Measurements from ENCODE around the gene CFDP1.

Gene CFDP1

DNA sequence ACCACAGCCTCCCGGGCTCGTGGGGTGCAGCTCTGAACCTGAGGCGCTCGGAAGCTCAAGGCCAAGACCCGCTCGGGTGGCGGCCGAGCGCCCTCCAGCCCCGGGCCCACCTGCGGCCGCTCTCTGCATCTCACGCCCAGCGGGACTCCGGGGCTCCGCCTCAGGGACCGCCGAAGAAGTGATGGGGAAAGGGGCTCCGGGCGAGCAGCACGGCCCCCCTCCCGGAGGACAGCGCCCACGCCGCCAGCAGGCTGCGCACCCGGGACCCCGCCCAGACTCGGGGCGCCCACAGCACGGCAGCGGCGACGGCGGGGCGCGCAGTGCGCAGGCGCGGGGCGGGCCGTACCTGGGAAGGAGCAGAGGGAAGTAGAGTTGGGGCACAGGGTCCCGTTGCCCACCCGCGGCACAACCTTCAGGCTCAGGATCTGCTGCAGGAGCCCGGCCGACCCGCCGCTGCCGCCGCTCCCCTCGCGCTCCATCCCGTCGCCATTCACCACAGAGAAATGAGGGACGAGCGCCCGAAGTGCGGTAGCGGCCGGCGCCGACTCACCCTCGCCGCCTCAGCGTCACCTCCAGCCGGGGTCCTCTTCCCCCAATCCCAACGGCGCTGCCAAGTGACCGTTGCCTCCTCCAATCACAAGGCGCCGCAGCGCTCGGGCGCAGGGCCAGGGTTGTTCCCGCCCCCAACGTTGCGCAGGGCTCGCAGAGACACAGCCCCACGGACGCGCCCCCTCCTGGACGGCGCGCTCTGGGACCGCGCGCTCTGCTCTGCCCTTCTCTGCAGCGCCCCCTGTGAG is 31.0 kb upstream of the CFDP1 start, which contains the start of gene TMEM170A (continued):
- TF ChIP-seq ZBTB26 (tag by site-specific recombination; optimal IDR thresholded peaks at IDR 0.05) (peak; percentile 95), ZNF433 (tag by site-specific recombination; IDR thresholded peaks at IDR 0.05; ENCODE audit: low read depth) (no peak), ZNF488 (tag by site-specific recombination; IDR thresholded peaks at IDR 0.05) (no peak), ZNF785 (tag by site-specific recombination; IDR thresholded peaks at IDR 0.05) (no peak), ZBTB21 (tag by site-specific recombination; IDR thresholded peaks at IDR 0.05) (0 out of 2 replicates have a peak, but pooled peaks have one; percentile 7), ZFP69B (tag by site-specific recombination; IDR thresholded peaks at IDR 0.05) (peak; percentile 73; the same call in 1 of the 2 replicates), ZNF174 (tag by site-specific recombination; IDR thresholded peaks at IDR 0.05) (no peak), REPIN1 (tag by site-specific recombination; IDR thresholded peaks at IDR 0.05; ENCODE audit: low read depth) (peak; percentile 49; the same call in 1 of the 2 replicates), ZNF335 (tag by site-specific recombination; conservative IDR thresholded peaks at IDR 0.05) (peak; percentile 88), BCL11A (tag by site-specific recombination; IDR thresholded peaks at IDR 0.05; ENCODE audit: low read depth) (peak; percentile 44; the same call in 1 of the 2 replicates), ZNF366 (tag by site-specific recombination; conservative IDR thresholded peaks at IDR 0.05) (peak; percentile 69), ZNF394 (tag by site-specific recombination; IDR thresholded peaks at IDR 0.05; ENCODE audit: borderline replicate concordance) (no peak; the same call in 1 of the 2 replicates), ZNF571 (tag by site-specific recombination; IDR thresholded peaks at IDR 0.05) (no peak), ZNF514 (tag by site-specific recombination; IDR thresholded peaks at IDR 0.05) (no peak), ZNF404 (tag by site-specific recombination; IDR thresholded peaks at IDR 0.05) (no peak), MZF1 (tag by site-specific recombination; IDR thresholded peaks at IDR 0.05; ENCODE audit: borderline replicate concordance) (no peak), ZNF416 (tag by site-specific recombination; IDR thresholded peaks at IDR 0.05) (no peak), SALL2 (tag by site-specific recombination; IDR thresholded peaks at IDR 0.05; ENCODE audit: borderline replicate concordance) (no peak), ZEB2 (tag by site-specific recombination; IDR thresholded peaks at IDR 0.05) (peak; percentile 81), PRDM4 (tag by site-specific recombination; IDR thresholded peaks at IDR 0.05) (no peak), ZFHX2 (tag by site-specific recombination; conservative IDR thresholded peaks at IDR 0.05) (peak; percentile 46), GLIS1 (tag by site-specific recombination; IDR thresholded peaks at IDR 0.05) (peak; percentile 66), TCF7L2 (IDR thresholded peaks at IDR 0.05; ENCODE audit: borderline replicate concordance, low read depth, low read length) (no peak), HOXA7 (CRISPR knock-in tag; IDR thresholded peaks at IDR 0.05; ENCODE audit: borderline replicate concordance) (no peak)
- TF ChIP-seq, protein P1, sequence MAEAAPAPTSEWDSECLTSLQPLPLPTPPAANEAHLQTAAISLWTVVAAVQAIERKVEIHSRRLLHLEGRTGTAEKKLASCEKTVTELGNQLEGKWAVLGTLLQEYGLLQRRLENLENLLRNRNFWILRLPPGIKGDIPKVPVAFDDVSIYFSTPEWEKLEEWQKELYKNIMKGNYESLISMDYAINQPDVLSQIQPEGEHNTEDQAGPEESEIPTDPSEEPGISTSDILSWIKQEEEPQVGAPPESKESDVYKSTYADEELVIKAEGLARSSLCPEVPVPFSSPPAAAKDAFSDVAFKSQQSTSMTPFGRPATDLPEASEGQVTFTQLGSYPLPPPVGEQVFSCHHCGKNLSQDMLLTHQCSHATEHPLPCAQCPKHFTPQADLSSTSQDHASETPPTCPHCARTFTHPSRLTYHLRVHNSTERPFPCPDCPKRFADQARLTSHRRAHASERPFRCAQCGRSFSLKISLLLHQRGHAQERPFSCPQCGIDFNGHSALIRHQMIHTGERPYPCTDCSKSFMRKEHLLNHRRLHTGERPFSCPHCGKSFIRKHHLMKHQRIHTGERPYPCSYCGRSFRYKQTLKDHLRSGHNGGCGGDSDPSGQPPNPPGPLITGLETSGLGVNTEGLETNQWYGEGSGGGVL (tag by site-specific recombination; IDR thresholded peaks at IDR 0.05): 0 out of 2 replicates have a peak, but pooled peaks have one; percentile 10
- TF ChIP-seq, protein P2, sequence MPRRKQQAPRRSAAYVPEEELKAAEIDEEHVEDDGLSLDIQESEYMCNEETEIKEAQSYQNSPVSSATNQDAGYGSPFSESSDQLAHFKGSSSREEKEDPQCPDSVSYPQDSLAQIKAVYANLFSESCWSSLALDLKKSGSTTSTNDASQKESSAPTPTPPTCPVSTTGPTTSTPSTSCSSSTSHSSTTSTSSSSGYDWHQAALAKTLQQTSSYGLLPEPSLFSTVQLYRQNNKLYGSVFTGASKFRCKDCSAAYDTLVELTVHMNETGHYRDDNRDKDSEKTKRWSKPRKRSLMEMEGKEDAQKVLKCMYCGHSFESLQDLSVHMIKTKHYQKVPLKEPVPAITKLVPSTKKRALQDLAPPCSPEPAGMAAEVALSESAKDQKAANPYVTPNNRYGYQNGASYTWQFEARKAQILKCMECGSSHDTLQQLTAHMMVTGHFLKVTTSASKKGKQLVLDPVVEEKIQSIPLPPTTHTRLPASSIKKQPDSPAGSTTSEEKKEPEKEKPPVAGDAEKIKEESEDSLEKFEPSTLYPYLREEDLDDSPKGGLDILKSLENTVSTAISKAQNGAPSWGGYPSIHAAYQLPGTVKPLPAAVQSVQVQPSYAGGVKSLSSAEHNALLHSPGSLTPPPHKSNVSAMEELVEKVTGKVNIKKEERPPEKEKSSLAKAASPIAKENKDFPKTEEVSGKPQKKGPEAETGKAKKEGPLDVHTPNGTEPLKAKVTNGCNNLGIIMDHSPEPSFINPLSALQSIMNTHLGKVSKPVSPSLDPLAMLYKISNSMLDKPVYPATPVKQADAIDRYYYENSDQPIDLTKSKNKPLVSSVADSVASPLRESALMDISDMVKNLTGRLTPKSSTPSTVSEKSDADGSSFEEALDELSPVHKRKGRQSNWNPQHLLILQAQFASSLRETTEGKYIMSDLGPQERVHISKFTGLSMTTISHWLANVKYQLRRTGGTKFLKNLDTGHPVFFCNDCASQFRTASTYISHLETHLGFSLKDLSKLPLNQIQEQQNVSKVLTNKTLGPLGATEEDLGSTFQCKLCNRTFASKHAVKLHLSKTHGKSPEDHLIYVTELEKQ (tag by site-specific recombination; IDR thresholded peaks at IDR 0.05; ENCODE audit: borderline replicate concordance): no peak
- TF ChIP-seq, protein P3, sequence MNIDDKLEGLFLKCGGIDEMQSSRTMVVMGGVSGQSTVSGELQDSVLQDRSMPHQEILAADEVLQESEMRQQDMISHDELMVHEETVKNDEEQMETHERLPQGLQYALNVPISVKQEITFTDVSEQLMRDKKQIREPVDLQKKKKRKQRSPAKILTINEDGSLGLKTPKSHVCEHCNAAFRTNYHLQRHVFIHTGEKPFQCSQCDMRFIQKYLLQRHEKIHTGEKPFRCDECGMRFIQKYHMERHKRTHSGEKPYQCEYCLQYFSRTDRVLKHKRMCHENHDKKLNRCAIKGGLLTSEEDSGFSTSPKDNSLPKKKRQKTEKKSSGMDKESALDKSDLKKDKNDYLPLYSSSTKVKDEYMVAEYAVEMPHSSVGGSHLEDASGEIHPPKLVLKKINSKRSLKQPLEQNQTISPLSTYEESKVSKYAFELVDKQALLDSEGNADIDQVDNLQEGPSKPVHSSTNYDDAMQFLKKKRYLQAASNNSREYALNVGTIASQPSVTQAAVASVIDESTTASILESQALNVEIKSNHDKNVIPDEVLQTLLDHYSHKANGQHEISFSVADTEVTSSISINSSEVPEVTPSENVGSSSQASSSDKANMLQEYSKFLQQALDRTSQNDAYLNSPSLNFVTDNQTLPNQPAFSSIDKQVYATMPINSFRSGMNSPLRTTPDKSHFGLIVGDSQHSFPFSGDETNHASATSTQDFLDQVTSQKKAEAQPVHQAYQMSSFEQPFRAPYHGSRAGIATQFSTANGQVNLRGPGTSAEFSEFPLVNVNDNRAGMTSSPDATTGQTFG (tag by site-specific recombination; IDR thresholded peaks at IDR 0.05; ENCODE audit: borderline replicate concordance): no peak
